GM21529 (cell line): ENCODE measurements around the gene ASB2.
A peak's percentile ranks its signal among the peaks of the same experiment; 100 is the strongest.

Source experiments
- ATAC-seq: cut with Tn5 transposase; IDR thresholded peaks from one replicate; pipeline ENCODE4 v1.9.1; 2021; ENCODE audit not compliant: unreplicated experiment

The ASB2 gene

GRCh38 chr14:93981316-93982229 lies 5.2 kb upstream of the ASB2 start:
- no peak for ATAC-seq

- ATAC-seq = no peak
Measured at GRCh38 chr14:93980456-93981201, 4.3 kb upstream of the ASB2 start.

- ATAC-seq = no peak
Measured at GRCh38 chr14:93978735-93979134, 2.4 kb upstream of the ASB2 start.

- ATAC-seq = peak; percentile 37
Measured at GRCh38 chr14:93977790-93978581, 1.6 kb upstream of the ASB2 start.

- no peak for ATAC-seq
Measured at GRCh38 chr14:93977171-93977570, 801 bp upstream of the ASB2 start.

GRCh38 chr14:93975791-93976476 lies 436 bp downstream of the ASB2 start:
- ATAC-seq = peak; percentile 73

GRCh38 chr14:93974833-93975232 lies 1.5 kb downstream of the ASB2 start:
- no peak for ATAC-seq

GRCh38 chr14:93974299-93974698 lies 2.1 kb downstream of the ASB2 start:
- ATAC-seq = no peak

GRCh38 chr14:93973607-93974006 lies 2.8 kb downstream of the ASB2 start:
- no peak for ATAC-seq

- ATAC-seq = no peak
Measured at GRCh38 chr14:93972618-93973205, 3.7 kb downstream of the ASB2 start.

- no peak for ATAC-seq
Measured at GRCh38 chr14:93971635-93972027, 4.7 kb downstream of the ASB2 start.

GRCh38 chr14:93970965-93971634 lies 5.3 kb downstream of the ASB2 start:
- peak; percentile 35 for ATAC-seq

- ATAC-seq = no peak
Measured at GRCh38 chr14:93970585-93970964, 5.8 kb downstream of the ASB2 start.

GRCh38 chr14:93969082-93969828 lies 7.1 kb downstream of the ASB2 start:
- no peak for ATAC-seq

GRCh38 chr14:93967637-93968250 lies 8.6 kb downstream of the ASB2 start:
- peak; percentile 44 for ATAC-seq

GRCh38 chr14:93965946-93966474 lies 10.4 kb downstream of the ASB2 start:
- ATAC-seq = no peak

- ATAC-seq = no peak
Measured at GRCh38 chr14:93965287-93965821, 11.0 kb downstream of the ASB2 start.

GRCh38 chr14:93964820-93965286 lies 11.5 kb downstream of the ASB2 start:
- ATAC-seq = no peak
